Activated CD4-positive, alpha-beta T cell treated with anti-CD3 and anti-CD28 coated beads for 1 hour (primary cell): ENCODE results near the gene CCDC167.

Experiments
- DNase-seq: peaks from one replicate; pipeline ENCODE4 v3.0.0-alpha.2; 2020

Gene CCDC167

DNA sequence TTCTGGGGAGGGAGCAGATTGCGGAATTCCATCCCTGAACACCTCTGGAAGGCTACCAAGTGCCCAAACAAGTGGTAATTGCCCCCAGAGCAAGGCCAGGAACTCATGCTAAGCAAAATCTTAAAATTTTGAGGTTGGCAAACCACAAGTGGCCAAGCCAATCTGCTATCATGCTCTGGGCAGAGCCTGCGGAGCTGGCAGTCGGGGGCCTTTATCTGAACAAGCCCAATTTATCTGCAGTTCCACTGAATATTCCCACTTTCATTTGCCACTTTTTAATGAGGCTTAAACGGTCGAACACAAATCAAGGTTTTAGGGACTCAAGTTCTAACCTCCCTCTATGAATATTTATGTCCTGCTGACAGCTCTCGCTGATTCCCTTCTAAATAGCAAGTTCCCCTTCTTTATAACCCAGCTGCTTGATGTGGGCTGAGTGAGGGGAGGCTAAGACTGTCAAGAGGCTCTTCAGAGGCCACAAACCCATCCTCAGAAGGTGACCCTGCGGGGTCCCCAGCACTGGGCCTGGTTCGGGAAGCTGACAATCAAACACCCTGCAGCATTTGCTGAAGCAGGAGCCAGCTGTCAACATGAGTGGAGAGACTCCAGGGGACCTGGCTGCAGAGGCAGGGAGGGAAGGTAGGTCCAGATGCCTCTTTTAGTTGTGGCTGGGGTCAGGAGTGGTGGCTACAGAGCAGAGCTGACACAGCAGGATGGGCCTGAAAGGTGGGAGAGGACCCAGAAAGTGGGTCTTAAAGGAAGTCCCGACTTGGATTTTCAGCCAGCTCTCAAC is 11.9 kb downstream of the CCDC167 start:
- no peak for DNase-seq

DNA sequence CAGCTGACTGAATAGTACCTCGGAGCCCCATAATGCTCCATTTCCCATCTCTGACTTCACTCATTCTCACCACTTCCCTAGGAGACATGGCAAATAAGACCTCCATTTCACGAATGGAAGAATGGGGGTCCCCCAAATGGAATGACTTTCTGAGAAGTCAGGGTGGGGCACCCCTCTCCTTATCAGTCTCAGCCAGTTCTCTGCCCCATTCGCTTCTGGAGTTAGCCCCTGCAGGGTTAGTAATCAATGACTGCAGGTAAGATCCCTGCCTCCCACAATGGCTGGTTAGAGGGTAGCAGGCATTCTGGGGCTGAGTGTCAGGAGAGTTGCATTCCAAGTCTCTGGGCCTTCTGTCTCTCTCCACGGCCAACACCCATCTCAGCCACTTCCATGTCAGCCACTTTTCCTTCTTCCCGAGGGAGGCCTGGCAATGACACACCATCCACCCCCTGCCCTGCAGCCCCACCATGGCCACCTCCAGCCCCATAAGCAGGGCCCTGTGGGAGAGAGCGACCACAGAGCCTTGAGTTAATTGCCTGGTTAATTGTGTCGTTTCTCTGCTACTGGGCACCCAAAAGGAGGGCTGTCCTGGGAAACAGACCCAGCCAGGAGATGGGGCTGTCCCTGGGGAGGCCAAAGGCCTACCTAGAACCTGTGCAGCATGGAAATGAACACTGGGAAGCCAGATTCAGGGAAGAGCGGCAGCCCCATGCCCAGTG is 13.4 kb downstream of the CCDC167 start:
- DNase-seq = no peak

DNA sequence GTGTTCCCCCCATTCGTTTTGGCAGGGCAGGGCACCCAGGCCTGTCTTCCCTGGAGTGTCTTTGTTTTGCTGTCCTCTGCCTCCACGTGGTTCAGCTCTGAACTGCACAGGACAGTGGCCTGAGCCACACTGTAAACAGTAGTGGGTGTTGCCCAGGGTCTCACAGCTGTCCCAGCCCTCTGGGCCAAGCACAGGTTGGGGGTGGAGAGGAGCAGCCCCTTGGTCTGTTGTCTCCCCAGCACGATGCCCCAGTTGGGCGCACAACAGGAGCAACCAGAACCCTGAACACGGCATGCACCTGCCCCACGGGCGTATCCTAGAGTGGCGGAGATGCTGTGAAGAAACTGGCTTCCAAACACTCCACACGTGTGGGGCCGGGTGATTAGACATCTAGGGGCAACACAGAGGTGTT is 14.4 kb downstream of the CCDC167 start:
- DNase-seq = no peak

DNA sequence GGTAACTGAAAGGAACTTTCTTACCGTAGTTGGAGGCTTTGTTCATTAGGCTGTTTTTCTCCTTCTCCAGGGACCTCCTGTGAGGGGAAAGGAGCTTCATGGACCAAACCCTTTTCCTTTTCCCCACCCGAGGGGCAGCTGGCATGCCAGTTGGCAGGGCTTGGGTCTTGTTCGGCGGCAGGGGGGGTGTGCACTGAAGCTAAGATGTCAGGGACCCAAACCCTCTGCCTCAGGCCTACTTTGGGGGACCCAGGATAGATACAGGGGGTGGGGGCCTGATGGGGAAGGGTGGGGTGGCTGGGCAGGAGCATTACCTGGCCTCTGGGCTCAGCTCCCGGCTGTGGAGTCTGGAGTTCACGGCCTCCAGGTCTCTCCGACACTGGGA is 14.9 kb downstream of the CCDC167 start:
- DNase-seq = no peak

DNA sequence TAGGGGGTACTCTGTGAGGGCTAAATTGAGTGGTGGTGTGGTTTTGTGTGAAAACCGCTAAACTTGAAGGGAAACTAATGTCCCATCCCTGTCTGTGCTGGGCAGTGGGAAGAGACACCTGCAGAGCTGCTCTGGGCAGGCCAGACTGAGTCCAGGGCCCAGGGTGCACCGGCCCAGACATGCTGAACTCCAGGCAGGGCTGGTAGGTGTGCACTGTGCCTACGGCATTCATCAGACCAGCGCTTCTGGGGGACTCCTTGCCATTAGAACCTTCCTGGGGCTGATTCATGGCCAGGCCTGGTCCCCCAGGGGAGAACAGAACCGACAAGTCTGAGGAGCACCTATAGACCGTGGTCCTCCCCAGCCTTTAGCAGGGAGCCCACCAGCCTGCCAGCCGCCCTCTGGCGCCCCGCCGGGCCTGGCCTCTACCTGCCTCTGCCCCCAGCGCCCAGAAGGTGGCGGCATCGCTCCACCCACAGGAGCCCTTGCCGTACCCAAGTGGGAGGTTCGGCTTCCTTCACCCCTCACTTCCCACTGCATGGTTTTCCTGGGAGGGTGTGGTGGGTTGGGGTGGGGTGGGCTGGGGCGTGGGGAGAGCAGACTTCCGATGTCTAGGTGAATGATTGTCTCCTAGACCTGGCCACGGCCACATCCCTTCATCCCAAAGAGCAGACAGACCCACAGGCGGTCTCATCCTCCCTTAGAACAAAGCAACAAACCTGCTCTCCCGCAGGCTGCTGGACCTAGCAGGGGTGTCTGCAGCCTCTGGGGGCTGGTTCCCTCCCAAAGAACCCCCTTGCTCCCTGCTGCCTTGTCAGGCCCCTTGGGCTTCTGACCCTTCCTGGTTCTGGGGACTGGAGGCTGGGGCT is 15.5 kb downstream of the CCDC167 start:
- DNase-seq = peak; percentile 72

DNA sequence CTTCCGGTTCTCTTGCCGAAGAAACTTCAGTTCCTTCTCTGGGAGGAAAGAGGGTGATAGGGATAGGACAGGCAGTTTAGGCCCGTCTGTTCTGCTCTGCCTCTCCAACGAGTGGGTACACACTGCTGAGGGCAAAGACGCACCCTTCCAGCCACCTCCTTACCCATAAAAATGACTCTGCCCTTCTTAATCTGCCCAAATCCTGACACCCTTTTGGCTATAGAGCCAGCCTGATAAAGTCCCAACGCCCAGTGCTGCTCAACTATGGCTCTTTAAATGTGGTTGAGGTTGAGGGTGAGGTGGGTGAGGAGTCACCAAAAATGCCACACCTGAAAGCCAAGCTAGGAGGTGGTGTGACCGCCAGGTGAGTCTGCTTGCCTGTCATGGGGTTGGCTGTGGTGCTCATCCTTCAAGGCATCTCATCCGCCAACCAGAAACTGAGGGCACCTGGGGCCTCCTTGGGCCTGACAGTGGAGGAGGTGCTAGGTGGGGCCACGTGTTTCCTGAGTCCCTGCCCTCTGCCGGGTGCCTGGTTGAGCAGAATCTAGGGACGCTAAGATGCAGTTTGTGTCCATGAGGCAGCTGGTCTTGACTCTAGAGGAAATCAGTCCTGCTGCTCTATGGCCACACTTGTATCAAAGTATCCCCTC is 16.3 kb downstream of the CCDC167 start:
- no peak for DNase-seq

DNA sequence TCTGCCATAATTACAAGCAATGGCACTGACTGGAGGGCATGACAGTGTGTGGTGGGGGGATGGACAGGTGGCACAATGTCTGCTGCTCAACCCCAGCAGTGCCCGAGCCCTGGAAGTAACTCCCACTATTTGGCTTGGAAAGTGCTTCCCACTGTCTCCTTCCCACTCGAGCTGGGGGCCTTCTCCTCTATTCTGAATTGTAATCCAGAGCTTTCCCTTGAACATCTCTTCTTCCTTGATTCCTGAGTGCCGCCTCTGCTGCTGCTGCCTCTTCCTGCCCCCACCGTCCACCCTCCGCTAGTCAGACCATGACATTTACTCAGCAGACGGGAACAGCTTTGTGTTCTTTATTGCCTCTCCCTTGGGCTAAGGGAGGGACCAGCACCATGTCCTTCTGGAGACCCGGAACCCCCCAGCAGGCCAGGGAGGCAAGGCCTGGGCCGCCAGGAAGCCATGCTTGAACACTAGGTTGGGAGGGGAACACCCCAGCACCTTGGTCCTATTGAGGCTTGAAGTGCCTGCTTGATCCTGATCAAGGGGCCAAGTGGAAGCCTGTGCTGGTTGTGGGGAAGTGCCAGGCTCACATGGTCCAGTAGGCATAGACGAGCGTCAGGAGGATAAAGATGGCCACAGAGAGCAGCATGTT is 17.0 kb downstream of the CCDC167 start:
- no peak for DNase-seq

DNA sequence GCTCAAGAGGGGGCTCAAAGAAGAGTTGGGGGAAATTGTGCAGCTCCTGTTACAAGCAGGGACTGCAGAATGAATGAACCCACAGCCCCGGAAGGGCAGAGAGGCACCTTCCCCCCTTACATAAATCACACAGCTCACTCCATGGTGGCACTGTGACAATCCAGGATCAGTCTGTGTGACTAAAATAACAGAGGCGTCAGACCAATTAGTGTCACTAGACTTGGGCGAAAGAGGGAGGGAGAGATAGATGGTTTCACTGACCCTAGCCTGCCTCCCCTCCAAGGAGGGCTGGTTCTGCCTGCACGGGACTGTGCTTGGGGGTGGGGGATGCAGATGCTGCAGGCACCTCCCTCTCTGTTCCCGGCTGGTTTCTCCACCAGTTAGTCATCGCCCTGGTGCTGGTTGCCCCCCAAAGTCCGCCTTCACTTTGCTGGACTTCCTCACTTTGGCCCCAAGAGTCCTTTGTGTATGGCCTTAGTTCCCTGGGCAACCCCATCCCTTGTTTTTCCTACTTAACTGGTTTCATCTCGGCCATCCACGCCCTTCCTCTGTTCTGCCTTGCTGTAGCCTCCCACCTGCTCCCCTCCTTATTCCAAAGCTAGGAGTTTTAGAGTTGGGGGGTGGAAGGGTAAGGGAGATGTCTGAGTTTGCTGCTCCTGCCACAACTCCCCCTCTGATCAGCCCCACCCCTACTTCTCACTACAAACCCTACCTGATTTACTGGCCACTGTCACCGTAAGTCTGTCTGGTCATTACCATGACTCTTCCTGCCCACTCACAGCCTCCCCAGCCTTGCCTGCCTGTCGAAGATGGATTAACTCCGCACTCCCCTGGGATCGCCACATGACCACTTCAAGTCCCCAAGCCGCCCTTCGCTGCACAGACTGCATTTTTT is 17.7 kb downstream of the CCDC167 start:
- no peak for DNase-seq

DNA sequence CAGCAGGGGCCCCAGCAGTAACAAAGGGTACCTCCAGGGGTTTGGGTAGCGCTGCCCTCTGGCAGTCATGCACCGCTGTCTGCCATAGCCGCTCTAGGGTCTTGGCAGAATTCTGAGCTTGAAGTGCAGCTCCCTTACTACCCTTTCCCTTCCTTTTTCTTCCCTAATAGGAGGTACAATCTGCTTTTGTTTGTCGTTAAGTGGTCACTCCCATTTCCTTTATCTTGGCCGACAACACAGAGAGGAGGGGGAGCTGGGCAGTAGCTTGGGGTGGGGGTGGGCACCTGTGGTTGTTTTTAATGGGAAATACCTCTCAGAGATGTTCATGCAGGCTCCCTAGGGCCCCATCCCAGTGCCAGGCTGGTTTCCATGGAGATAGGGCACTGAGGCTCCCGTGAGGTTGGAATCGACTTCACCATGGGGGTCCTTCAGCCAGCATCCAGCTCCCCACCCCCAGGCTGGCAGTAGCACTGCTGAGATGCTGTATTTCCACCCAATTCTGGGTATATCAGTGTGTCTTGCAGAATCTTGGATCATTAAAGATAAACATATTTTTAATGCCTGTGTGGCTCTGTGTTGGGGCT is 18.6 kb downstream of the CCDC167 start:
- no peak for DNase-seq

DNA sequence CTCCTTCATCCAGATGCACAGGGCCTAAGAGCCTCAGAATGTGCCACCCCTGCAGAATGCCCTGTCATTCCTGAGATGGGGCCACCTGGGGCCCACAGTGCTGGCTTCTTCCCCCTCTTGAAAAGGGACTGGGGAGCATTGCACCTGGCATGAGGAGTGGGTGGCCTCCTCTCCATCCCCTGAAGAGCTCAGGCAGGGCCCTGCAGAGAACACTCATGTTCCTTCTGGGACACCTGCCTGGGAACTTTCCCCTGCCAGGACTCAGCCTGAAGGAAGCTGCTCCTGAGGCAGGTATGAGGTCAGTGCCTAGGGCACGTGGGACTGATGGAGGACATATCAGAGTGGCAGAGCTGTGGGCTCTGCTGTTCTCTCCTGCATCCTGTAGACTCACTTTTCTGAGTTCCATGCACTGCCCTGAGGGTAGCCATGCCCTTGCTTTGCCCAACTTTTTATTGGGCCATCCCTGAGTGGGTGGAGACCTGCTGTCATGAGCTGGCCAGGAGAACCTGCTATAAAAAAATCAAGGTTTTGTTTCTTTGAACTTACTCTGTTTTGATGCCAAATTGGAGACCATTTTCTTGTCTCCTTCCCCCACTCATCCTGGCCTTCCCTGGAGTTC is 19.5 kb downstream of the CCDC167 start:
- no peak for DNase-seq

DNA sequence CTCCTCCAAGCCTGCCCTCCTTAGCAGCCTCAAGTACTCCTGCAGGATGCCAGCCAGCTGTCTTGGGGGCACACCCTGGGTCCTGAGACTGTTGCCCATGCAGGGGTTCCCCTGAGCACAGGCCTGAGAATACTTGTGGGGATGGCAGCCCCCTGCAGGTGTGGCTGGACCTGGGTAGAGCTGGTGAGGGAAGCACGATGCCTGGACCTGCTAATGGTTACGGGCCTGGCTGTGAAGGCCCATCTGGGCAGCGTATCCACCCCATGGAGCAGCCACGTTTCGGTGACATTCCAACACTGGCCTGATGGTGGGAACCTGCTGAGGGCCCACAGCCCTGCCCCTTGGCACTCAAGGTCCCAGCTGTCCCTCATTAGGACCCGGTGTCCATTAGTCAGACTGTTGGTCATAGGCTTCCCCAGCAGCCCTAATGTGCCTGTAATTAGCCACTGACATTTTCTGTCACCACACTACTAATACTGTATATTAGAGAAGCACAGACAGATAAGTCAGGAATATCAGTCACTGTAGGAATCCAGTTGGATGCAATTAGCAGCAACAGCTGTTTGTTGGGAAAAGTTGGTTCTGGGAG is 20.3 kb downstream of the CCDC167 start:
- DNase-seq = no peak

DNA sequence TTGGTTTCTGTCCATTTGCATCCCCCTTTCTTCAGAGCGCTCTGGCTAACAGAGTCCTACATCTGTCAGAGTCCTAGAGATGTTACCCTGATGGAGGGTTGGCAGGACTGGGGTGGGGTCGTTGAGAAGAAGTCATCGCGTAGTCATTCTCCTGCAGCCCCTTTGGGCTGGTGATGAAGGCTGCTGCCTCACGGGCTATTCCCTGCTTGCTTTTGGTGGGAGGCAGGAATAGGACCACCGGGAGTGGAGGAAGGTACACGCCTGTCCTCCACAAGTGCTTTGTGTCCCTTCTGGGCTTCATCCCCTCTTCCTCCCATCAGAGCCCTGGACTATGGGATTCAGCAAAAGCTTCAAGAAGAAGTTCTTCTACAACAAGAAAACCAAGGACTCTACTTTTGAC is 20.9 kb downstream of the CCDC167 start:
- no peak for DNase-seq

DNA sequence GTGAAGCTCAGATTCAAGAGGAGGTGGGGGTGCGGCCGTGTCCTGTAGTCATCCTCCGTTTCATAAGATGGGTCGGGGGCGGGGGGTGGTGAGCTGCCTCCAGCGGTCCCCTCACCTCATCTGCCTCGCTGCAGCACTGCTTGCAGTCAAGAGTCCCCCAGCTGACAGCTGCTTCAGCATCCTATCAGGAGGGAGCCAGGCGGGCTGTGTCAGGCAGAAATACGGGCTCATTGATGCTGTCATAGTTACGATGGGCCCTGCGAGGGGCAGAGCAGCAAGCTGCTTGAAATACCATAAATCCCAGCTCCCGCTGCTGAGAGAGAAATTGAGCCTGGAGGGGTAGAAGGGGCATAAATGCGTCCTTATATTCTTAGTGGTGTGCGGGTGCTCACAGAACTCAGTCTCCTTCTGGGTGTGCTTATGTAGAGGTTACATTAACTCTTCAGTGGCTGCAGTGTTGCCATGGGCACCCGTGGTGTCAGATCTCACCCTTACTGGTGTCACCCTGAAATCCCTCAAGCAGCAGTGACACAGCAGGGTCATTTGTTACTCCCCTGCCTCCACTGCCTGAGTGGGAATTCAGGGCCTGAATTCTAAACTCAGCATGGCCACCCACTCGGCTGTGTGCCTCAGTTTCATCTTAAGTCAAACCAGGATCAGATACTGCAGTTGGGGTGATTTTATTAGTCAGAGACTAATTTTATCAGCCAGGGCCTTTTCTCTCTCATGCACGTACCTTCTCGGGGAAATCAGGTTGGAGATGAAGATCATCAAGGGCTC is 21.8 kb downstream of the CCDC167 start:
- DNase-seq = no peak

DNA sequence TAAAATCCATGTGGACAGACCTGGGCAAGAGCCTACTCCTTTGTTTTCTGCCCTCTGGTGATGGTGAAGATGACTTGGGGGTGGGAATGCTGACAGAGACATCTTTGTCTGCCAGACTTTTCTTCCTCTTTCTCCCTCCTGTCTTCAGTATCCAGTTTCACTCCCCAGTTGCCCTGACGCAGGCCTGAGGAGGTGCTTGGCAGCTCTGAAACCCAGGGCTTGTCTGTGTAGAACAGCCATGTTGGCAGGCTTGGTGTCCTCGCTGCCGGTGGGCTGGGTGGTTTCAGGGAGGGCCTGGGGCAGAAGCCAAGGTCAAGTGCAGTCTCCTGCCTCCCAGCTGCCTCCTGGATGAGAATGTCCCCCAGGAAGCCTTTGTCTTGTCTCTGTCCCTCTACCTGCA is 22.5 kb downstream of the CCDC167 start:
- DNase-seq = no peak

DNA sequence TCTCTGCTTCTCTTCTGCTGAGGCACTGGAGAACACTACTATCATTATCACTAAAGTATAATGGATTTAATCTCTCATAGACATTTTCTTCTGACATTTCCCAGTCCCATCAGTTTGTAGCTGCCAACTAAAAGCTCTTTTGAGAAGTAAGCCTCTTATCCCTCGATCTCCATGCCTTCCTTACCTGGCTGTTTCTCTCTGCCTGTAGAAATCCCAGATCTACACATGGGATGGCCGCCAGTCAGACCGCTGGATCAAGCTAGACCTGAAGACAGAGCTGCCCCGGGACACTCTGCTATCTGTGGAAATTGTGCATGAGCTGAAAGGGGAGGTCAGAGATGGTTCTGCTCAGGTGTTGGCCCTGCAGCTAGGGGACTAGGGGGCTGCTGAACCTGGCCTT is 25.4 kb downstream of the CCDC167 start:
- no peak for DNase-seq

DNA sequence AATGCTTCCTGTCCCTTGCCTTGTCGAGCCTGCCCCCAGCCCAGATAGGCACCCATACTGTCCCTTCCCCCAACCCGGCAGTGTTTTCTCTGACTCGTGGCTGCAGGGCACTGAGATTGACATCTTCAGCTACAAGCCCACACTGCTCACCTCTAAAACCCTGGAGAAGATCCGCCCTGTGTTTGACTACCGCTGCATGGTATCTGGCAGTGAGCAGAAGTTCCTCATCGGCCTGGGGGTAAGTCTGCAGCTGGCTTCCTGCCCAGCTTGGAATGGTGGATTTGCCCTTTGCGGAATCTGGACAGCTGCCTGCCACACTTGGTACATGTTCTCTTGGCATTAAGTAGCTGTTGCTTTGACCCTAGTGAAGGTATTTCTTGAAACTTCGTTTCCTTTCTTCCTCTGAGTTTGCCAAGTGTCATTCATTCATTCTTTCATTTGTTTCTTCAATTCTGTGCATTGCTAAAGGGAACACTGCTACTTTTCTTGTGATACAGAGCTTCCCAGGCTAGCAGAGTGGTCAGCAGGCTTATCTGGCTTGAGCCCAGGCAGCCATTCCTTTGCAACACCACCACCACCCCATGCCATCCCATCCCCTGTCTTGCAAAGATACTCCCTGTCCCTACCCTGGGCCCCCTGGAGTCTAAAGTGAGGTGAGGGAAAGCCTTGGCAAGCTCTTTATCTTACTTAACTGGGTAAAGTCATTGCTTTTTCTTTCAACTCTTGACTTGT is 26.2 kb downstream of the CCDC167 start:
- DNase-seq = no peak

DNA sequence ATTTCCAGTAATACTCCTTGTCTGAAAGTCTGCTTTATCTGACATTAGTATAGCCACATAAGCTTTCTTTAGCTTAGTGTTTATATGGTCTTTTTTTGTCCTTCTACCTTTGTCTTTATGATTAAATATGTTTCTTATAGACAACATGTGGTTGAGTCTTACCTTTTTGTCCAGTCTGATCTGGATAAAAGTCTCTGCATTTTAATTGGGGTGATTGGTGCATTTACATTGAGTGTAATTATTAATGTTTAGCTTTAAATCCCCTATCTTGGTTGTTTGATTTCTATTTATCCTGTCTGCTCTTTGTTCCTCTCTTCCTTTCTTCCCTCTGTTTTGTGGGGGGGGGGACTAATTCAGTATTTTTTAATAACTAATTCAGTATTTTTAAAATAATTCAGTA is 32.0 kb downstream of the CCDC167 start:
- DNase-seq = no peak

DNA sequence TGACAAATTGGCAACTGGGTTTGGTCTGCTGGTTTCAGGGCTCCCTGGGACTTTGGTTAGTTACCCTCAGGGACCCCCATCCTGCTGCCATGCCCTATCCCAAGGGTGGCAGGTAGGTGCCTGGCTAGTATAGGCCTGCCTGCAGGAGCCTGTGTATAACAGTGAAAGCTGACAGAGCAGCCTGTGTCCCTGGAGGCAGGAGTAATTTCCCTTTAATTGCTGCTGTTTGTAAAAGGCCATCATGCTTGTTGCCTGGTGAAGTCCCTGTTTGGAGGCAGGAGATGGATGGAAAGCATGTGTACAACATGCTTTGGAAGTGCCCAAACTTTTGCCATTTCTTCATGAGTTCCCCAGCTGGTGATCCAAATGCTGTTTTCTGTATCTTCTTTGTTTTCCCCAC is 36.6 kb downstream of the CCDC167 start:
- no peak for DNase-seq

DNA sequence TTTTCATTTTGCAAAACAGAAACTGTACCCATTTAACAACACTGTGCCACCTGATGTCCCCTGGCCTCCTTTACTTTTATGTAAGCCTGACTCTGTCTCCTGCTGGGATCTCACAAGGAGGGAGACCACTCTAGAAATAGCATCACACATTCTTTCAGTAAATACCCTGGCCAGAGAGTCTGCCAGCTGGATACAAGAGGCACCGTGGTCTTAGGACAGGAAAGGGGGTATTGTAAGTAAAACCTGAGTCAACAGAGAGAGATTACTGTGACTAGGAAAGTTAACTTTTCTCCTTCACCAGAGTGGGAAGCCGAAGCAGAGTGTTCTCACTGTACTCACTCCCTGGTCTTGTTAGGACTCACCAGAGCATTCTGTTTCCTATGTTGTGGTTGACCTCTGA is 38.9 kb downstream of the CCDC167 start:
- no peak for DNase-seq
